GM19043 (cell line): ENCODE results near the gene WNT9A.
"Not testable (repeated sequence)": the region's sequence is repeated elsewhere in the genome, so short reads cannot be mapped to it uniquely, and the experiment has no call there.

Experiments used
- ATAC-seq: cut with Tn5 transposase; IDR thresholded peaks from one replicate; pipeline ENCODE4 v1.9.1; 2021; ENCODE audit warnings: low read depth; ENCODE audit not compliant: unreplicated experiment

WNT9A gene

GRCh38 chr1:227947676-227948492, at the start of gene WNT9A:
Gene WNT9A (minus strand): TSS chr1:227947932. CDS start chr1:227947887, 45 bp downstream.
- no peak for ATAC-seq

GRCh38 chr1:227996187-227996950, 48.6 kb upstream of the WNT9A start:
- no peak for ATAC-seq

GRCh38 chr1:227994632-227995300, 47.0 kb upstream of the WNT9A start:
- no peak for ATAC-seq

GRCh38 chr1:227987181-227987580, 39.4 kb upstream of the WNT9A start:
- no peak for ATAC-seq

DNA sequence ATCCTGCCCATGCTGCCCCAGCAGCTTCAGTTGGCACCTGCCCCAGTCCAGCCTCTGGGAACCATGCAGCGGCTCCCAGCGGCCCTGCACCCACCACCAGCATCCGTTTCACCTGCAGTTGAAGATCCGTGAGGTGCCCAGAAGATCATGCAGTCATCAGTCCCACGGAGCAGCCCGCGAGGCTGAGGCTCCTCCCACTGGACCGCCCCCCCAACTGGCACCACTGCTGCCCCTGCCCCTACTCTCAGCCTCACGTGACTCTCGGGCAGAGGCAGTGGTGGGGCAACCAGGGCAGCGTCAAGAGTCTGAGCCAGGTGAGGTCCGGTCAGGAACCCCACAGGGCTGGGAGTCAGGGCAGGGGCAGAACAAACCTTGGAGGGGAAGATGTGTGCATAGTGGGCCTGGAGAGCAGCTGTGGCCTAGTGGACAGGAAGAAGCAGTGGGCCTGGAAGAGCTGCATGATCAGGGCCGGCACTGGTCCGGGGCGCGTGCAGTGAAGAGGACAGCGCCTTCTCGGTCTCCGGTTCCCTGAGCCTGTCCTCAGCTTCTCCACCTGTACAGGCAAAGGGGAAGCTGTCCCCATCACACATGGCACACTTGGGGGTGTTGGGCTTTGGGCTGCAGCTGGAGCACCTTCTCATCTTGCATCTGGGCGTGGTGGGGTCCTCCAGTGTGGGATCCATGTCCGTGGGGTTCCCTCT, 28.0 kb upstream of the WNT9A start:
- ATAC-seq = not testable (repeated sequence)

GRCh38 chr1:227973724-227974288, 26.1 kb upstream of the WNT9A start:
- ATAC-seq = not testable (repeated sequence)

DNA sequence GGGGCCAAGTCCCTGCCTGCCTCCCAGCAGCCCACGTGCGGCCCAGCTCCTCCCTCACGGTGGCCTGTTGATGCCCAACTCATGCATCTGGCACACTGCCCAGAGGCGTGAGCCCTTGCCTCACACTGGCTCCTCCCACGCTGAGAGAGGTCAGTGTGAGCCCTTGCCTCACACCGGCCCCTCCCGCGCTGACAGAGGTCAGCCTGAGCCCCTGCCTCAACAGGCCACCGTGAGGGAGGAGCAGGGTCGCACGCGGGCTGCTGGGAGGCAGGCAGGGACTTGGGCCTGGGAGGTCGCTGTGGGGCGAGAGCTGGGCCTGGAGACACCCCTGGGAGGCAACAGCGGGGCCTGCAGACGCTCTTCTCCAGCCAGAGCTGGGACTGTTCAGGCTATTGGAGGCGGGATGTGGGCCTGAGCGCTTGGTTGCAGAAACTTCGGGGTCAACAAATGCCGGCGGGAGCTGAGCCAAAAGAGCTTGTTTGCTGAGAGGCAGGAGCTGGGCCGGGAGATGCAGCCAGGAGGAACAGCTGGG, 25.2 kb upstream of the WNT9A start:
- not testable (repeated sequence) for ATAC-seq

GRCh38 chr1:227972283-227972679, 24.5 kb upstream of the WNT9A start:
- ATAC-seq = not testable (repeated sequence)

GRCh38 chr1:227971643-227972282, 24.0 kb upstream of the WNT9A start:
- not testable (repeated sequence) for ATAC-seq

DNA sequence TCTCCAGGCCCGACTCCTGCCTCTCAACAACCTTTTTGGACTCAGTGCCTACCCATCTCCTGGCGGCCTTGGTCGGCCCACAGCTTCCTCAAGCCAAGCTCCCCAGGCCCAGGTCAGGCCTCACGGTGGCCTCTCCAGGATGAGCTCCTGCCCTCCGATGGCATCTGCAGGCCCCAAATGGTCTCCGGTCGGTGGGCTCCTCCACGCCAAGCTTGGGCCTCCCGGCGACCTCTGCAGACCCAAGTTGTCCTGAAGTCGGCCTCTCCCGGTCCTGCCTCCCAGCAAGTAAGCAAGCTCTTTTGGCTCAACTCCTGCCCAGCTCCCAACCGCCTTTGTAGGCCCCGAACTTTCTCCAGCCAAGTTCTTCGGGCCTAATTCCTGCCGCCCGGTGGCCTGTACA, 23.5 kb upstream of the WNT9A start:
- not testable (repeated sequence) for ATAC-seq

DNA sequence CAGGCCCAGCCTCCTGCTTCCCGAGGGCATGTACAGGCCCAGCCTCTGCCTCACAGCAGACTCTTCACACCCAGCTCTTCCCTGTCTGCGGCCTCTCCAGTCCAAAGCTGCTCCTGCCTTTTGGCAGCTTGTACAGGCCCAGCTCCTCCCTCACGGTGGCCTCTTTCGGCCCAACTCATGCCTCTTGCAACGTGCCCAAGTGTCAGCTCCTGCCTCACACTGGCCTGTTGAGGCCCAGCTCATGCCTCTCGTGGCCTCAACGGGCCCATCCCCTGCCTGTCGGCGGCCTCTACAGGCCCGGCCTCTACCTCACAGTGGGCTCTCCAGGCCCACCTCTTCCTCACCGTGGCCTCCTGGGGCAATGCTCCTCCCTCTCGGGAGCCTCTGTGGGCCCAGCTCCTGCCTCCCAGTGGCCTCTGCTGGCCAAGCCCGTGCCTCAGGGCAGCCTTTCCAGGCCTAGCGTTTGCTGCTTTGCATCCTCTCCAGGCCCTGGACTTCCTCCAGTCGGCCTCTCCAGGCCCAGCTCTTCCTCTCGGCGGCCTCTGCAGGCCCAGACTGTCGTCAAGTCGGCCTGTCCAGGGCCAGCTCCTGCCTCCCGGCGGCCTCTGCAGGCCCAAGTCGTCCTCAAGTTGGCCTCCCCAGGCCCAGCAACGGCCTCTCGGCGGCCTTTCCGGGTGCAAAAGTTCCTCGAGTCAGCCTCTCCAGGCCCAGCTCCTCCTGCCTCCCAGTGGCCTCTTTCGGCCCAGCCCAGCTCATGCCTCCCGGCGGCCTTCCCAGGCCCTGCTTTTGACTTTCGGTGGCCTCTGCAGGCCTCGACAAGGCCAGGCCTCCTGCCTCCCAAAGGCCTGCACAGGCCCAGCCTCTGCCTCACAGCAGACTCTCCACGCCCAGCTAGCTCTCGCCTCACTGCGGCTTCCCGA, 22.6 kb upstream of the WNT9A start:
- not testable (repeated sequence) for ATAC-seq

DNA sequence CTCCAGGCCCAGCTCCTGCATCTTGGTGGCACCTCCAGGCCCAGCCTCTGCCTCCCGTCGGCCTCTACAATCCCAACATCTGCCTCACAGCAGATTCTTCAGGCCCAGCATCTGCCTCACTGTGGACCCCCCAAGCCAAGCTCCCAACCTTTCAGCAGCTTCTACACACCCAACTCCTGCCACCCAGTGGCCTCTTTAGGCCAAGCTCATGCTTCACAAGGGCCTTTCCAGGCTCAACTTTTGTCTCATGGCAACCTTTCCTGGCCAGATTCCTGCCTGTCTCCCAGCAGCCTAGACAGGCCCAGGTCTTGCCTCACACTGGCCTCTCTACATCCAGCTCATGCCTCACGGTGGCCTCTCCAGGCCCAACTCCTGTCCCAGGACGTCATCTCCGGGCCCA, 20.1 kb upstream of the WNT9A start:
- not testable (repeated sequence) for ATAC-seq

- ATAC-seq = not testable (repeated sequence)
Measured at GRCh38 chr1:227966733-227967132, 19.0 kb upstream of the WNT9A start.

GRCh38 chr1:227961651-227962466, 14.1 kb upstream of the WNT9A start:
- no peak for ATAC-seq

DNA sequence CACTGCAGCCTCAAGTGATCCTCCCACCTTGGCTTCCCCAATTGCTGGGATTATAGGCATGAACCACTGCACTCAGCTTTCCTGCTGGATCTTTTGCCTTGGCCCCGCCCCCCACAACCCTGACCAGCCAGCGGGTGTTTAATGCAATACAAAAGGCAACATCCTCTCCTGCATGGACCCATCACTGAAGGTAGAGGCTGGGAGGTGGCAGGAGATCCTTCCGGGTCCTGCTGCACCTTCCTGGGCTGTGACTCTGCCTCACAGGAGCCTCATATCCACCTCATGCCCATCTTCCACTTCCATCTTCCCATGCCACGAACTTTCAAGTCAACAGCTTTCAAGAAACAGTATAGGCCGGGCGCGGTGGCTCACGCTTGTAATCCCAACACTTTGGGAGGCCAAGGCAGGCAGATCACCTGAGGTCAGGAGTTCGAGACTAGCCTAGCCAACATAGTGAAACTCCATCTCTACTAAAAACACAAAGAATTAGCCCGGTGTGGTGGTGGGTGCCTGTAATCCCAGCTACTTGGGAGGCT, 11.7 kb upstream of the WNT9A start:
- ATAC-seq = no peak

GRCh38 chr1:227958617-227959324, 11.0 kb upstream of the WNT9A start:
- ATAC-seq = no peak

GRCh38 chr1:227955808-227956207, 8.1 kb upstream of the WNT9A start:
- no peak for ATAC-seq
